HTR-8/SVneo (cell line): Measurements from ENCODE around the gene REC8.
A peak's percentile ranks its signal among the peaks of the same experiment; 100 is the strongest.

ENCODE experiments used
- DNase-seq: peaks from one replicate; pipeline ENCODE4 v3.0.0; 2011; ENCODE audit warnings: low spot score, mixed read lengths; ENCODE audit not compliant: insufficient read length
- FAIRE-seq: peaks from 2 replicates; lab custom pipeline; 2011; peaks lifted over from hg19 to GRCh38; lab: Jason Lieb, UNC

REC8 gene

DNA sequence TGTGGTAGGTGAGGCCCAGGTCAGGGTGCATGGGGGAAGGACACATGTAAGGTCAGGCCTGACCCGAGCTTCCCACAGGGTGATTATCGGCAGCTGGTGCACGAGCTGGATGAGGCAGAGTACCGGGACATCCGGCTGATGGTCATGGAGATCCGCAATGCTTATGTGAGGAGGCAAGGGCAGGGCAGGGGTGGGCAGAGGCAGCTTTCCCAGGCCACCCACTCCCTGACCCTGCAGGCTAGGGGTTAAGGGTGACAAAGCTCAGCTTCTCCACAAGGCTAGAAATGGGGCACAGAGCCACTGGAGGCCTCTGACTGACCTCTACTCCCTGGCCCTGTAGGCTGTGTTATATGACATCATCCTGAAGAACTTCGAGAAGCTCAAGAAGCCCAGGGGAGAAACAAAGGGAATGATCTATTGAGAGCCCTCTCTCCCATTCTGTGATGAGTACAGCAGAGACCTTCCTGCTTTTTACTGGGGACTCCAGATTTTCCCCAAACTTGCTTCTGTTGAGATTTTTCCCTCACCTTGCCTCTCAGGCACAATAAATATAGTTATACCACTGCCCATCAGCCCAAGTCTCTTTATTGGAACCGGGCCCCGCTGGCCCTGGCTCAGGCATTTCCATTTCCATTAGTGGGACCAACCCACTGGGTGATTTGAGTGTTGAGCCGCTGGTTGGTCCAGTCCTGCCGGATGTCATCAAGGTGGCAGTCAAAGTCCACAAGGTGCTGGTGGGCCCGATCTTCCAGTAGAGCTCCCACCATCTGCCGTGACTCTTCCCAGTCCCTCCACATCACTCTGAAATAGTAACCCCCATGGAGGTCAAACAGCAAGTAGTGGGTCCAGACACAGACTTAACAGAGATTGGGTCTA is 33.2 kb upstream of the REC8 start:
- FAIRE-seq (no peak), DNase-seq (no peak)

DNA sequence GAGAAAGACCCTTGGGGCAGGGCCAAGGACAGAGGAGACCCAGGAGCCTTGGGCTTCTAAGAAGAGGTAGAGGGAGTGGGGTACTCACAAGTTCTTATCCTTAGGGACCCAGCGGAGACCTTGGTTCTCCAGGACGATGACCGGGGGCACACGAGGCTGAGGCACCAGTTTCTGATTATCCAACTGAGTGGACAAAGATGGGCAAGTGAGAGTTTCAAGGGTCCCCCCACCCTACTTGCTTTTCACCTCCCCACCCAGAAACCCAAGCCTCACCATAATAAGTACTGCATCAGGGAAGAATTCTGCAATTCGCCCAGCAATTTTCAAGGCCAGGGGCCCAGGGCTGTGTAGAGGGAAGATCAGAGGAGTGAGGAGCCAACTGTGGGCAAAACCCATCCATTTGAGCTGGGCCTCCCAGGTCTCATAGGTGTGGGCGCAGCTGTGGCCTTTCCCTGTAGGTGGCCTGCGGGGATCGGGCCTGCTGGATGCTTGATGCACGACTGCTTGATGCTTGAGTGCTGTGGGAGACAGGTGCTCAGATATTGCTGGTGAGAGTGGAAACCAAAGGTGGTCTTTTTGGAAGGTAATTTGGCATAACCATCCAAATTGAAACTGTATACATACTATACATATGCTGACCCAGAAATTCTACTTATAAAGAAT is 32.5 kb upstream of the REC8 start:
- FAIRE-seq: no peak
- no peak for DNase-seq

- DNase-seq (peak; percentile 92), FAIRE-seq (no peak)
Observed at GRCh38 chr14:24141097-24141880, 30.6 kb upstream of the REC8 start, which contains the start of gene EMC9. TSS of gene EMC9 (minus strand) at chr14:24141591. CDS start at chr14:24141304, 287 bp downstream.

- no peak for FAIRE-seq
Observed at GRCh38 chr14:24143511-24143910, 28.4 kb upstream of the REC8 start.

DNA sequence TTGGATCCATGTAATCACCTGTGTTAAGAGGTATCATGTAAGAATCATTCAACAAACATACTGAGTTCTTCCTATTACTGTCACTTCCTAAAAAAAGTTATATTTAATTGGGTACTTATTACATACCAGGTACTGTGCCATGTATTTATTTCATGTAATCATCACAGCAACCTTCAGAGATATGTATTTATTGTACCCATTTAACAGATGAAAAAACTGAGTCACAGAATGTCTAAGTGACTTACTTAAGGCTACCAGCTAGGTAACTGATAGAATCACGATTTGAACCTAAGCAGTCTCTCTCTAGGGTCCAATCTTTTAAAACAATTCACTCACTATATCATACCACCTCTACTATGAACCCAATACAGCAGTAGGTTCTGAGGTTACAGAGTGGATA is 27.4 kb upstream of the REC8 start:
- FAIRE-seq (no peak), DNase-seq (no peak)

More at GRCh38 chr14:24143511-24143910, 28.4 kb upstream of the REC8 start:
- no peak for DNase-seq

DNA sequence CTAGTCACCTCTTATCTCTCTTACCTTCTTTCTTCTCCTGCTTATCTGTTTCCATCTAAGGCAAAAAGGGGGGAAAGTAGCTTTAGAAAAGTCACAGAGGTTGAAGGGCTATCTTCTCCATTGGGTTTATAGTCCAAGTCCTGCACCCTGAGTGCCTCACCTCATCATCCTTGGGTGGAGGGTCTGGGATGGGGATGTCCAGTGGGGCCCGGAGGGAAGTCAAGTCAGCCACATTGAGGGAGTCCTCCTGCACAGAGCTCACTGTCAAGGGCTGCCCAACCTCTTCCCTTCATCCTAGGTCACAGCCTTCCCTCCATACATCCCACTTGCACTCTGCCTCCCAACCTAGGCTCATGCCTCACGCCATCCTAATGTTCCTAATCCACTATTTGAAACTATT is 26.7 kb upstream of the REC8 start:
- FAIRE-seq (no peak), DNase-seq (no peak)

GRCh38 chr14:24145690-24146452 is 26.0 kb upstream of the REC8 start:
- FAIRE-seq (no peak), DNase-seq (no peak)

GRCh38 chr14:24146453-24146977 is 25.4 kb upstream of the REC8 start, which contains the start of gene PSME2:
TSS of gene PSME2 (minus strand) at chr14:24146610. CDS start at chr14:24146581, 29 bp downstream.
- DNase-seq (peak; percentile 93), FAIRE-seq (no peak)

- peak; percentile 26 for FAIRE-seq
- DNase-seq: peak; percentile 82
Observed at GRCh38 chr14:24146978-24147760, 24.7 kb upstream of the REC8 start, which contains the start of gene RNF31. TSS of gene RNF31 (plus strand) at chr14:24147498. CDS start at chr14:24147699, 201 bp downstream.

DNA sequence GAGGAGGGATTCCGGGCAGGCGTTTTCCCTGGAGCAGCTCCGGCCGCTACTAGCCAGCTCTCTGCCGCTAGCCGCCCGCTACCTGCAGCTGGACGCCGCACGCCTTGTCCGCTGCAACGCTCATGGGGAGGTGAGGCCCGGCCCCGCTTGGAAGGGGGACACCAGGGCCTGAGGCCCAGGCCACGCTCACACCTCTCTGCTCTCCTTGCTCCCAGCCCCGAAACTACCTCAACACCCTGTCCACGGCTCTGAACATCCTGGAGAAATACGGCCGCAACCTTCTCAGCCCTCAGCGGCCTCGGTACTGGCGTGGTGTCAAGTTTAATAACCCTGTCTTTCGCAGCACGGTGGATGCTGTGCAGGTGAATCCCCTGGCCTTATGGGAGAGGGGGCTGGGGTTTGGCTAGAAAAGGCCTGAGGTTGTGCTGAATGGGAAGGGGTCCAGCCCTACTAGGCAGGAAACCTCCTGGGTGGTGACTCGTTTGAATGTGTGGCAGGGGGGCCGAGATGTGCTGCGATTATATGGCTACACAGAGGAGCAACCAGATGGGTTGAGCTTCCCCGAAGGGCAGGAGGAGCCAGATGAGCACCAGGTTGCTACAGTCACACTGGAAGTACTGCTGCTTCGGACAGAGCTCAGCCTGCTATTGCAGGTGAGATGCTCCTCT is 24.0 kb upstream of the REC8 start:
- FAIRE-seq (no peak), DNase-seq (no peak)

DNA sequence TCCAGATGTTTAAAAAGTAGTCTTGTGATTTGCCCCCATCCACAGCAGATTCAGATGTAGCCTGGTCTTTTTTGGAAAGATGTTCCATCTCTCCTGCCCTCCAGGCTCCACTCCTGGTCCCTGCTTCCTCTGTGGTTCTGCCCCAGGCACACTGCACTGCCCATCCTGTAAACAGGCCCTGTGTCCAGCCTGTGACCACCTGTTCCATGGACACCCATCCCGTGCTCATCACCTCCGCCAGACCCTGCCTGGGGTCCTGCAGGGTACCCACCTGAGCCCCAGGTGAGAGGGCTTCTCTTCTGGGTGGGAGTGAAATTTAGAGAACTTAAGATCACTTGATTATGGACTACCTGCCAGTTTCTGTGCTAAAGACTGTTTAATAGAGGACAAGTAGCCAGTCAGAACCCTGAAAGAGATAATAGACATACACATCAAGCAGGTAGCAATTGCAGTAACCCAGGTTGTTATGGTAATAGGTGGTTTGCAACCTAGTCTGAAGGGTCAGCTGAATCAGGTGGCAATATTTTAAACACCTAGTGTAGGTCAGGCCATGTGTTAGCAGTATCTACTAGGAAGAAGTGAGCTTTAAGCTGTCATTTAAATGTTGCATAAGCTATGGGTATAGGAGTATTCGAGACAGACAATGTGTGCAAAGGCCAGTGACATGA is 22.4 kb upstream of the REC8 start:
- FAIRE-seq (no peak), DNase-seq (no peak)

- FAIRE-seq: no peak
- DNase-seq: no peak
Observed at GRCh38 chr14:24150061-24150460, 21.8 kb upstream of the REC8 start.

DNA sequence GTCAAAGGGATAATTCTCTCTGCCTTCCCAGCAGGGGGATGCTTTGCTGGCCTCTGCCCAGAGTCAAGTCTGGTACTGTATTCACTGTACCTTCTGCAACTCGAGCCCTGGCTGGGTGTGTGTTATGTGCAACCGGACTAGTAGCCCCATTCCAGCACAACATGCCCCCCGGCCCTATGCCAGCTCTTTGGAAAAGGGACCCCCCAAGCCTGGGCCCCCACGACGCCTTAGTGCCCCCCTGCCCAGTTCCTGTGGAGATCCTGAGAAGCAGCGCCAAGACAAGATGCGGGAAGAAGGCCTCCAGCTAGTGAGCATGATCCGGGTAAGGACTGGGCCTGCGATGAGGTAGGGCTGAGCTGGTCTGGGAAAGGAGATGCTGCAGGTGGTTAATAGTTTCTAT is 21.3 kb upstream of the REC8 start:
- DNase-seq (no peak), FAIRE-seq (no peak)

GRCh38 chr14:24150993-24151392 is 20.9 kb upstream of the REC8 start:
- DNase-seq (no peak), FAIRE-seq (no peak)

- FAIRE-seq (no peak), DNase-seq (no peak)
Observed at GRCh38 chr14:24151404-24152080, 20.3 kb upstream of the REC8 start.

DNA sequence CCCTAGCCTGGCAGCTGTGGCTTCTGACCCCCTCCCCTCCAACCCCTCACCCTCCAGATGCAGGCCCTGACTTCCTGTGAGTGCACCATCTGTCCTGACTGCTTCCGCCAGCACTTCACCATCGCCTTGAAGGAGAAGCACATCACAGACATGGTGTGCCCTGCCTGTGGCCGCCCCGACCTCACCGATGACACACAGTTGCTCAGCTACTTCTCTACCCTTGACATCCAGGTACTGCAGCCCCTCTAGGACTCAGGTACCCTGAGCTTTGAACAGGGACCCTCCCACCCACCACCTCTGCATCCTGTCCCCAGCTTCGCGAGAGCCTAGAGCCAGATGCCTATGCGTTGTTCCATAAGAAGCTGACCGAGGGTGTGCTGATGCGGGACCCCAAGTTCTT is 16.8 kb upstream of the REC8 start:
- FAIRE-seq (no peak), DNase-seq (no peak)

GRCh38 chr14:24156840-24157239 is 15.0 kb upstream of the REC8 start:
- DNase-seq (no peak), FAIRE-seq (no peak)
